A549 (cell line): ENCODE measurements around the gene CIB4. TPM values are rescaled to one million over a fixed set of nuclear protein-coding genes. Genes with fewer than 3 reads are reported as not detected.

ENCODE experiments used
- ATAC-seq, 2 experiments: fragments of 200-7000 bp in 1 of 2; fragments of >200 bp in 1 of 2; cut with Nextera tagmentation in 1 of 2; cut with Tn5 transposase in 1 of 2; 3 replicates each; pipeline versions ENCODE4 v1.8.0 to v1.9.1; 2018 to 2020; ENCODE audit warnings: mild to moderate bottlenecking in 1 of 2, moderate library complexity in 1 of 2
- CTCF ChIA-PET: fragments of 300-600 bp; sonication (Branson Sonifier 250); formaldehyde crosslinking; extraction: SDS; loops from one replicate; lab custom pipeline; 2021; ENCODE audit warnings: antibody characterized with exemption, inconsistent platforms; lab: Yijun Ruan, JAX
- POLR2A ChIA-PET: fragments of 350-600 bp; formaldehyde crosslinking; extraction: SDS; loops from one replicate; lab custom pipeline; 2021; ENCODE audit warnings: antibody characterized with exemption, inconsistent platforms; lab: Yijun Ruan, JAX
- DNase-seq, 2 experiments: peaks; one replicate each; pipeline versions ENCODE4 v3.0.0 to v3.0.0-alpha.2; 2011 to 2016; ENCODE audit warnings: low read depth in 1 of 2, low spot score in 1 of 2
- FAIRE-seq: peaks from 2 replicates; lab custom pipeline; 2011; peaks lifted over from hg19 to GRCh38; lab: Jason Lieb, UNC
- H3K27ac ChIP-seq, 2 experiments: fragments of >200 bp; sonication (Bioruptor Twin); formaldehyde crosslinking; 3 replicates each; pipeline ENCODE4 v1.5.1; 2016 to 2017
- H3K4me1 ChIP-seq: fragments of >200 bp; sonication (Bioruptor Twin); formaldehyde crosslinking; 3 replicates; pipeline ENCODE4 v1.6.1; 2016
- H3K4me2 ChIP-seq: fragments of >200 bp; sonication (Bioruptor Twin); formaldehyde crosslinking; 3 replicates; pipeline ENCODE4 v1.6.1; 2016
- H3K4me3 ChIP-seq: fragments of >200 bp; sonication (Bioruptor Twin); formaldehyde crosslinking; 3 replicates; pipeline ENCODE4 v1.5.1; 2016
- H3K9me3 ChIP-seq: fragments of >200 bp; sonication (Bioruptor Twin); formaldehyde crosslinking; 3 replicates; pipeline ENCODE4 v1.6.1; 2016
- ATOH8 ChIP-seq: fragments of 250-450 bp; sonication (Bioruptor Pico); IDR thresholded peaks from 2 replicates; pipeline ENCODE4 v1.5.0; 2020; ENCODE audit warnings: low read depth, mild to moderate bottlenecking, moderate library complexity
- BHLHE40 ChIP-seq: IDR thresholded peaks from 2 replicates; pipeline ENCODE4 v1.6.1; 2012; ENCODE audit warnings: low read depth, low read length, inconsistent platforms
- CHD2 ChIP-seq: fragments of 150-350 bp; IDR thresholded peaks from 2 replicates; pipeline ENCODE4 v1.6.1; 2014; ENCODE audit warnings: low read length; ENCODE audit not compliant: partially characterized antibody
- CHD4 ChIP-seq: fragments of 200-600 bp; sonication (generic); IDR thresholded peaks from 2 replicates; pipeline ENCODE4 v1.6.1; 2016; ENCODE audit warnings: antibody characterized with exemption, mild to moderate bottlenecking, borderline replicate concordance
- CTCF ChIP-seq: fragments of >200 bp; sonication (Bioruptor Twin); formaldehyde crosslinking; IDR thresholded peaks from 3 replicates; pipeline ENCODE4 v1.5.1; 2016
- E2F6 ChIP-seq: IDR thresholded peaks from 2 replicates; pipeline ENCODE4 v1.6.1; 2012; ENCODE audit warnings: low read depth, borderline replicate concordance
- EHMT2 ChIP-seq: fragments of 200-600 bp; sonication (generic); IDR thresholded peaks from 2 replicates; pipeline ENCODE4 v1.6.1; 2016; ENCODE audit warnings: antibody characterized with exemption, low read depth, mild to moderate bottlenecking, moderate library complexity
- ESRRA ChIP-seq: fragments of 150-350 bp; IDR thresholded peaks from 2 replicates; pipeline ENCODE4 v1.6.1; 2014; ENCODE audit warnings: mild to moderate bottlenecking, low read length, borderline replicate concordance
- GATA3 ChIP-seq: IDR thresholded peaks from 2 replicates; pipeline ENCODE4 v1.6.1; 2012; ENCODE audit warnings: borderline replicate concordance
- HDAC2 ChIP-seq: fragments of 200-600 bp; sonication (generic); IDR thresholded peaks from 2 replicates; pipeline ENCODE4 v1.6.1; 2016
- HES2 ChIP-seq: fragments of >200 bp; sonication (Bioruptor Twin); formaldehyde crosslinking; IDR thresholded peaks from 2 replicates; pipeline ENCODE4 v1.6.1; 2016
- HMGXB4 ChIP-seq: fragments of 250-450 bp; sonication (Bioruptor Pico); IDR thresholded peaks from 2 replicates; pipeline ENCODE4 v1.5.0; 2021; ENCODE audit warnings: mild to moderate bottlenecking, moderate library complexity, borderline replicate concordance
- HOXA7 ChIP-seq: fragments of 250-450 bp; sonication (Bioruptor Pico); IDR thresholded peaks from 2 replicates; pipeline ENCODE4 v1.5.0; 2020; ENCODE audit warnings: mild to moderate bottlenecking, moderate library complexity
- HOXB13 ChIP-seq: fragments of 250-450 bp; sonication (Bioruptor Pico); IDR thresholded peaks from 2 replicates; pipeline ENCODE4 v1.5.0; 2020; ENCODE audit warnings: low read depth, mild to moderate bottlenecking, moderate library complexity
- JUNB ChIP-seq: fragments of >200 bp; sonication (Bioruptor Twin); formaldehyde crosslinking; IDR thresholded peaks from 2 replicates; pipeline ENCODE4 v1.6.1; 2016
- KDM1A ChIP-seq: fragments of 200-600 bp; sonication (generic); IDR thresholded peaks from 2 replicates; pipeline ENCODE4 v1.6.1; 2016; ENCODE audit warnings: low read depth, mild to moderate bottlenecking
- MAX ChIP-seq: IDR thresholded peaks from 2 replicates; pipeline ENCODE4 v1.6.1; 2012
- MAZ ChIP-seq: fragments of 150-350 bp; IDR thresholded peaks from 2 replicates; pipeline ENCODE4 v1.6.1; 2014; ENCODE audit warnings: antibody characterized with exemption, low read depth, low read length, borderline replicate concordance
- MYC ChIP-seq: IDR thresholded peaks from 2 replicates; pipeline ENCODE4 v1.6.1; 2012; ENCODE audit warnings: mild to moderate bottlenecking, inconsistent platforms, low read length, improper control_type of control experiment, borderline replicate concordance
- NPAS2 ChIP-seq: fragments of 250-450 bp; sonication (Bioruptor Pico); IDR thresholded peaks from 2 replicates; pipeline ENCODE4 v1.8.0; 2022; ENCODE audit warnings: mild to moderate bottlenecking, moderate library complexity, borderline replicate concordance
- POLR2AphosphoS2 ChIP-seq: conservative IDR thresholded peaks from 2 replicates; pipeline ENCODE4 v1.6.1; 2012; ENCODE audit warnings: low read length, improper control_type of control experiment, inconsistent platforms
- RCOR1 ChIP-seq: fragments of 150-350 bp; IDR thresholded peaks from 2 replicates; pipeline ENCODE4 v1.6.1; 2014; ENCODE audit warnings: antibody characterized with exemption, low read length, low read depth
- SMC3 ChIP-seq: fragments of >200 bp; sonication (Bioruptor Twin); formaldehyde crosslinking; IDR thresholded peaks from 3 replicates; pipeline ENCODE4 v1.6.1; 2018; ENCODE audit warnings: inconsistent platforms
- SREBF2 ChIP-seq: fragments of 450-650 bp; IDR thresholded peaks from 2 replicates; pipeline ENCODE4 v1.6.1; 2014; ENCODE audit warnings: mild to moderate bottlenecking, moderate library complexity
- TFCP2L1 ChIP-seq: fragments of 250-450 bp; sonication (Bioruptor Pico); IDR thresholded peaks from 2 replicates; pipeline ENCODE4 v1.5.0; 2021; ENCODE audit warnings: mild to moderate bottlenecking
- TP53 ChIP-seq: fragments of 250-450 bp; sonication (Bioruptor Pico); IDR thresholded peaks from 2 replicates; pipeline ENCODE4 v1.5.0; 2021; ENCODE audit warnings: mild to moderate bottlenecking, moderate library complexity
- USF2 ChIP-seq: fragments of 450-650 bp; IDR thresholded peaks from 2 replicates; pipeline ENCODE4 v1.6.1; 2014; ENCODE audit warnings: antibody characterized with exemption
- ZC3H11A ChIP-seq: fragments of 450-650 bp; IDR thresholded peaks from 2 replicates; pipeline ENCODE4 v1.6.1; 2014; ENCODE audit warnings: antibody characterized with exemption, mild to moderate bottlenecking
- ZFP36 ChIP-seq: fragments of 450-650 bp; IDR thresholded peaks from 2 replicates; pipeline ENCODE4 v1.6.1; 2014; ENCODE audit warnings: borderline replicate concordance; ENCODE audit not compliant: partially characterized antibody
- ZNF302 ChIP-seq: fragments of 250-450 bp; sonication (Bioruptor Pico); IDR thresholded peaks from 2 replicates; pipeline ENCODE4 v1.9.0; 2021; ENCODE audit warnings: inconsistent platforms, mild to moderate bottlenecking, moderate library complexity
- WGBS: methylation state at CpG from one replicate; pipeline ENCODE4 v1.1.6; 2017; ENCODE audit errors: missing lambda C conversion rate; 5-methylcytosine and 5-hydroxymethylcytosine counted together
- polyA plus RNA-seq, 4 experiments: library from polyadenylated mRNA; depleted of rRNA in 3 of 4; stranded (reverse); fragments of >200 nt; fragmentation: RNase III in 1 of 4; extraction: RNeasy Plus Mini Kit Qiagen cat#74134 plus additional on column Dnase treatment in 1 of 4; gene quantifications; 2 replicates in 3 of 4; 3 replicates in 1 of 4; pipeline ENCODE4 v1.2.3, GENCODE V29; 2011 to 2017

CIB4 gene
- polyA plus RNA-seq, 2 of the 4 experiments (the other 2 are of a cell fraction): 0.30 to 1.0 TPM

DNA sequence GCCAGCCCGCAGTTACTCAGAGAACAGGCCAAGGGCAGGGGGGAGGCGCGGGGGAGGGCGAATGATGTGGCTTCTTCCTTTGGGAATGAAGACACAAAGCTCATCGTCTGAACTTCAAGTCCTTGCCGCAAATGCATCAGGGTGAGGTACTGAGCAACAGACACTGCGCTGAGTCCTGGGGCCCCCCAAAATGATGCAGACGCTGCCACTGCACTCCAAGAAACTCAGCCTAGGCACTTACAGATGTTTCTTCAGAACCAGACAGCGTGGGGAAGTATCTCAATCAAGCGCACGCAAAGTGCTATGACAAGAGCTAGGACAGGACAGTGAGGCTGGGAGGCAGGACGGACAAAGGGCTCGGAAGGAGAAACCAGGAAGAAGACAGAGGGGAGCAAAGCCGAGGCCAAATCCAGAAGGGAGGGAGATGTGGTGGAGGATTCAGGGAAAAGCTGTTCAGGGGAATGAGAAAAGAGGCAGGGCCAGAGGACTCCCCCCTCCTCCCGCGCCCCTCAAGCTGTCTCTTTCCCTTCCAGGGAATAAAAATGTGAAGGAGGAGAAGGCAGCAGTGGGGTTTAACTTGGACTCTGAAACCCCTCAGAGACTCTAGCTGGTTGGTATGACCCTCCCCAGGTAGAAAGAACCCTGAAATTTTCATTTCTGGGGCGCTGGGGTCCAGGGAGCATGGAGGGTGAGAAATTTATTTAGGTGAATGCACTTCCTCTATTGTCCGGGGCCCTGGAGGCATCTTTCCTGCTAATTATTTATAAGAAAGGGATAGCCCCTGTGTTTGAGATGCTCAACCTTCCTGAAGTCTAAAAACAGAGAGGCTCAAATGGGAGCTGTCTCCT lies 34.9 kb downstream of the CIB4 start:
- FAIRE-seq (no peak), ATAC-seq (peak in 1 of 2 experiments; percentile 13; a peak in 3 of 6 replicates), DNase-seq (no peak)
- Histone ChIP-seq H3K4me3 (no peak overlapping the region), H3K4me1 (peaks cover 27% of the 10 kb centered on the region), H3K27ac (peak overlapping the region; percentile 57 to 80; a peak in 5 of 6 replicates), H3K4me2 (no peak overlapping the region; the same call in 2 of the 3 replicates), H3K9me3 (peaks cover 14% of the 10 kb centered on the region)
- ChIA-PET CTCF (interaction anchor here (0.6 to 18.4 kb wide), 69 partner anchors 8 to 1109 kb away, joined by 3 to 736 read pairs (median 5); partner anchors contain the start of gene CIB4), POLR2A (no interaction called here)
- 77% methylated on average over 18 of the region's 18 CpGs for WGBS
- no peak for TF ChIP-seq HMGXB4 (CRISPR knock-in tag)
- TF ChIP-seq RCOR1: no peak
- TF ChIP-seq BHLHE40: no peak
- TF ChIP-seq ZNF302: no peak
- TF ChIP-seq TFCP2L1 (CRISPR knock-in tag): no peak
- TF ChIP-seq CHD4: no peak
- no peak for TF ChIP-seq ZFP36
- TF ChIP-seq SMC3: no peak
- no peak for TF ChIP-seq HOXA7
- TF ChIP-seq HOXB13: no peak
- no peak for TF ChIP-seq MAX
- no peak for TF ChIP-seq ATOH8 (CRISPR knock-in tag)

DNA sequence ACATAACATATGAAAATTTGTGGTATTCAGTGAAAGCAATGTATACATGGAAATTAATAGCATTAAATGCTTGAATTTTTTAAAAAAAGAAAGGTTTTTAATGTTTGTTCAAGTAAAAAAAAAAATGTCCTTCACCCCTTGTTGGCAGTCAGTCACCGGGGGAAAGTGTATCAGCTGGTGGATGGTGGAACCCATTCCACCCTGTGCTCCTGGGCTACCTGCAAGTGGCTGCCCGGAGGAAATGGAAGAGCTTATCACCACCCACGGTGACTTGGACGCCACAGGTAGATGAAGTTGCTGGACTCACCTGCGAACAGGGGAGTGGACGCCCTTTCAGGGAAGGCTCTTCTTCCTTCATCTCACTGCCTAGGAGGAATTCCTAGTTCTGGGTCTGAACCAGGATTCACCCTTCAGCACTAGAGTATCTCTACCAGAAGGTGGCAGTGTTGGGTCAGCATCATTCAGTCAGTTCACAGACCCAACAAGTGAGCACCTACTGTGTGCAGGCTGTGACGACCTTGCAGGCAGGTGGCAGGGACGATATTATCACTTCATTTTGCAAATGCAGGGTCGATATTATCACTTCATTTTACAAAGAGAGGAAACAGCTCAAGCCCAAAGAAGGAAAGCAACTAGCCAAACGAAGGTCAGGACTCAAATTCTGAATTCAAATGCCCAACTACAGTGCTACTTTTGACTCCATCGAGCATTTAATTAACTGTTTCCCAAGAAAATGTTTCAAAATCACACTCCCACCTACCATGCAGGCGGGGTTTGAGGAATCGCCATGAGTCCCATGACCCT lies 35.8 kb downstream of the CIB4 start:
- 25% methylated on average over 13 of the region's 13 CpGs for WGBS
- peak; percentile 73 to 78 for DNase-seq
- no peak overlapping the region for H3K4me2 ChIP-seq
- POLR2A ChIA-PET: no interaction called here
- peaks cover 21% of the 10 kb centered on the region for H3K4me1 ChIP-seq
- ATAC-seq: peak; percentile 79 to 93
- CTCF ChIA-PET: interaction anchor here (0.6 to 18.4 kb wide), 74 partner anchors 7 to 1108 kb away, joined by 3 to 736 read pairs (median 4); partner anchors contain the start of gene CIB4
- peaks cover 14% of the 10 kb centered on the region for H3K9me3 ChIP-seq
- H3K4me3 ChIP-seq: no peak overlapping the region
- FAIRE-seq: peak; percentile 46
- H3K27ac ChIP-seq: peak overlapping the region; percentile 57 to 80; a peak in 5 of 6 replicates
- TF ChIP-seq SREBF2: no peak
- TF ChIP-seq USF2: no peak
- TF ChIP-seq POLR2AphosphoS2: no peak
- no peak for TF ChIP-seq TP53
- TF ChIP-seq KDM1A: no peak
- TF ChIP-seq EHMT2: no peak
- no peak for TF ChIP-seq MYC
- TF ChIP-seq HES2: no peak
- TF ChIP-seq MAZ: no peak
- no peak for TF ChIP-seq ZC3H11A
- TF ChIP-seq HDAC2: no peak
- TF ChIP-seq GATA3: no peak
- no peak for TF ChIP-seq ESRRA
- no peak for TF ChIP-seq JUNB
- TF ChIP-seq CTCF: peak; percentile 97
- no peak for TF ChIP-seq NPAS2 (CRISPR knock-in tag)
- no peak for TF ChIP-seq E2F6
- no peak for TF ChIP-seq CHD2
